AG04449 (cell line): ENCODE data around the gene ZBTB6.
"Not testable (repeated sequence)": the region's sequence is repeated elsewhere in the genome, so short reads cannot be mapped to it uniquely, and the experiment has no call there.

Experiments
- CTCF ChIA-PET: fragments of 350-600 bp; formaldehyde crosslinking; extraction: SDS; loops from one replicate; lab custom pipeline; 2021; ENCODE audit warnings: antibody characterized with exemption; lab: Yijun Ruan, JAX
- POLR2A ChIA-PET: fragments of 400-600, 350-600 bp; formaldehyde crosslinking; extraction: SDS; loops from one replicate; lab custom pipeline; 2020; ENCODE audit warnings: antibody characterized with exemption, inconsistent platforms; lab: Yijun Ruan, JAX
- DNase-seq: peaks from one replicate; pipeline ENCODE4 v3.0.0-alpha.2; 2010; ENCODE audit warnings: low read depth, low spot score
- H3K4me3 ChIP-seq: 2 replicates; pipeline ENCODE4 v1.5.1; 2011; ENCODE audit warnings: low read depth, mild to moderate bottlenecking, control low read depth, low read length
- TF ChIP-seq, protein P1 (sequence below): IDR thresholded peaks from one replicate; pipeline ENCODE4 v1.5.1; 2011; ENCODE audit warnings: mild to moderate bottlenecking, moderate library complexity, low read length, control low read depth, inconsistent platforms; ENCODE audit not compliant: insufficient read depth; ENCODE audit errors: missing control alignments

The ZBTB6 gene

GRCh38 chr9:122897969-122898368 lies 15.2 kb downstream of the ZBTB6 start:
- H3K4me3 ChIP-seq: no peak overlapping the region
- CTCF ChIA-PET: interaction anchor here (3.9 kb wide), 1 partner anchor 93 kb away, joined by 13 read pairs; no protein-coding TSS in a partner anchor
- TF ChIP-seq, protein P1, sequence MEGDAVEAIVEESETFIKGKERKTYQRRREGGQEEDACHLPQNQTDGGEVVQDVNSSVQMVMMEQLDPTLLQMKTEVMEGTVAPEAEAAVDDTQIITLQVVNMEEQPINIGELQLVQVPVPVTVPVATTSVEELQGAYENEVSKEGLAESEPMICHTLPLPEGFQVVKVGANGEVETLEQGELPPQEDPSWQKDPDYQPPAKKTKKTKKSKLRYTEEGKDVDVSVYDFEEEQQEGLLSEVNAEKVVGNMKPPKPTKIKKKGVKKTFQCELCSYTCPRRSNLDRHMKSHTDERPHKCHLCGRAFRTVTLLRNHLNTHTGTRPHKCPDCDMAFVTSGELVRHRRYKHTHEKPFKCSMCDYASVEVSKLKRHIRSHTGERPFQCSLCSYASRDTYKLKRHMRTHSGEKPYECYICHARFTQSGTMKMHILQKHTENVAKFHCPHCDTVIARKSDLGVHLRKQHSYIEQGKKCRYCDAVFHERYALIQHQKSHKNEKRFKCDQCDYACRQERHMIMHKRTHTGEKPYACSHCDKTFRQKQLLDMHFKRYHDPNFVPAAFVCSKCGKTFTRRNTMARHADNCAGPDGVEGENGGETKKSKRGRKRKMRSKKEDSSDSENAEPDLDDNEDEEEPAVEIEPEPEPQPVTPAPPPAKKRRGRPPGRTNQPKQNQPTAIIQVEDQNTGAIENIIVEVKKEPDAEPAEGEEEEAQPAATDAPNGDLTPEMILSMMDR: no peak
- DNase-seq: no peak
- POLR2A ChIA-PET: no interaction called here

DNA sequence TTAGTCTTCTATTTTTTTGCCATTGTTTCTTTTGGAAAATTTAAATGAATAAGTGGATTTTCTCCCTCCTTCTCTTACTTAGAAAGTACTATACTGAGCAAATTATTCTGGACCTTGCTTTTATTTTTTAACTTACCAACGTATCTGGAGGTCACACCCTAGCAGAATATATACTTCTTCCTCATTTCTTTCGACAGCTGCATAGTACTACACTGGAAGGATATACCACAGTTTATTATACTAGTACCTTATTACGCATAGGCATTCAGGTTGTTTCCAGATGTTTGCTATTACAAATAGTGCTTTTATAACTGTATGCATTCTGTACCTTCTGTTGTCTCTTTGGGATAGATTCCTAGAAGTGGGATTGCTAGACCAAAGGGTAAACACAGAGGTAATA lies 24.6 kb downstream of the ZBTB6 start:
- DNase-seq: no peak
- no peak overlapping the region for H3K4me3 ChIP-seq
- TF ChIP-seq, protein P1: no peak
- CTCF ChIA-PET: no interaction called here
- POLR2A ChIA-PET: no interaction called here

DNA sequence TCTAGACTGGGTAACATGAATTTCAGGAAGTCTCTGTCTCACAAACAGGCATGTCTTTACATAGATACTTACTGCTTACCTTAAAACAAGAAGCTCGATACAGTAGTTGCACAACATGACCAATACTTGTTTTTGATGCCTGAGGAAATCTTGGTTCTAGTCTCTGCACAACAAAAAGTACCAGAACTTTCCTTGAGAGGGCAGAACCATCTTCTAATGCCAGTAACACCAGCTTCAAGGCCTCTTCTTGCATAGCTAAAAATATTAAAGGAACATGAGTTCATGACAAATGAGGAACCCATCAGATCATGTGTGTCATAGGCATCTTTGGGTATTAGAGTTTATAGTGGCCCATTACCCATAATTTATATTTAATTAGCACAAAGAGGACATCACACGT lies 30.0 kb downstream of the ZBTB6 start:
- ChIA-PET POLR2A (no interaction called here), CTCF (interaction anchor here (1.2 to 1.8 kb wide), 2 partner anchors 13 to 35 kb away, joined by 3 to 5 read pairs; no protein-coding TSS in a partner anchor)
- DNase-seq: no peak
- H3K4me3 ChIP-seq: no peak overlapping the region
- TF ChIP-seq, protein P1: no peak

DNA sequence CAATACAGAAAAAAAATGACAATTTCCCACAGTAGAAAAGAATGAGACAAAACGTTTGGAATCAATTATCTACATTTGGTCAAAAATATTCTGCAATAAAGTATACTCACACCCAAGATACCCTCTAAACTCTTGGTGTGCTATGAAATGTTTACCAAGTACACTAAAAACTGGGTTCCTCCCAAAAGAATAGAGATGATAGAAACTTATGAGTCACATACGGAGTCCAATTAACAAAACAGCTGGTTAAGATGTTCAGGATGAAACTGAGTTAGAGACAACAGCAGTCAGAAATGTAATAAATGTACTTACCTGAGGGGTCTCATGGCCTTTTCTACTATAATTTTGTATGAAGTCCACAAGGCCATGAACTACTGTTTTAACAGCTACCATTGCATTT lies 33.7 kb downstream of the ZBTB6 start:
- ChIA-PET CTCF (interaction anchor here (1.2 kb wide), 1 partner anchor 20 kb away, joined by 3 read pairs; no protein-coding TSS in a partner anchor), POLR2A (interaction anchor here (1.0 kb wide), 1 partner anchor 25 kb away, joined by 3 read pairs; the partner anchor contains the start of gene RC3H2)
- TF ChIP-seq, protein P1: no peak
- no peak for DNase-seq
- H3K4me3 ChIP-seq: no peak overlapping the region

- POLR2A ChIA-PET: no interaction called here
- DNase-seq: no peak
- TF ChIP-seq, protein P1: no peak
- CTCF ChIA-PET: no interaction called here
- no peak overlapping the region for H3K4me3 ChIP-seq
These were observed 37.6 kb downstream of the ZBTB6 start for GRCh38 chr9:122875523-122875922.

DNA sequence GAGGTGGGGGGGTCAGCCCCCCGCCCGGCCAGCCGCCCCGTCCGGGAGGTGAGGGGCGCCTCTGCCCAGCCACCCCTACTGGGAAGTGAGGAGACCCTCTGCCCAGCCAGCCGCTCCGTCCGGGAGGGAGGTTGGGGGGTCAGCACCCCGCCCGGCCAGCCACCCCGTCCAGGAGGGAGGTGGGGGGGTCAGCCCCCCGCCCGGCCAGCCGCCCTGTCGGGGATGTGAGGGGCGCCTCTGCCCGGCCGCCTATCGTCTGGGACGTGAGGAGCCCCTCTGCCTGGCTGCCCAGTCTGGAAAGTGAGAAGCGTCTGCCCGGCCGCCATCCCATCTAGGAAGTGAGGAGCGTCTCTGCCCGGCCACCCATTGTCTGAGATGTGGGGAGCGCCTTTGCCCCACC lies 45.8 kb downstream of the ZBTB6 start:
- POLR2A ChIA-PET, CTCF ChIA-PET: not testable (repeated sequence)

DNA sequence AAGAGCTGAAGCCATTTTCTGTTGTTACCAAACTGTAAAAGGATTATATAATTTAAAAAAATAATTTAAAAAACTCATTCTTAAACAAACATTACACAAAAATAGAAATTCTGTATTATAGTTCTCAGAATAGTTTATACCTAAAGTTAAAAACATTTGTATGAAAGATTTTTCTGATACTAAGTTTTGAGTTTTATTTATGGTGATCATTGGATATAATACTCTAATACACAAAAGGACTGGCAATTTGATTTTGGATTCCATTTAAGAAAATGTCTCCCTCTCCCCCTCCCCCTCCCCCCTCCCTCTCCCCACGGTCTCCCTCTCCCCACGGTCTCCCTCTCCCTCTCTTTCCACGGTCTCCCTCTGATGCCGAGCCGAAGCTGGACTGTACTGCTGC lies 47.0 kb downstream of the ZBTB6 start:
- DNase-seq: no peak
- POLR2A ChIA-PET: no interaction called here
- H3K4me3 ChIP-seq: no peak overlapping the region
- CTCF ChIA-PET: no interaction called here
- TF ChIP-seq, protein P1: no peak

More for the DNA sequence above, 45.8 kb downstream of the ZBTB6 start:
- H3K4me3 ChIP-seq, DNase-seq: not testable (repeated sequence)
